HepG2 (cell line): Measurements from ENCODE around the gene SLC2A13. TPM values are rescaled to one million over a fixed set of nuclear protein-coding genes. Genes with fewer than 3 reads are reported as not detected.

ENCODE experiments used
- ATAC-seq: fragments of 200-7000 bp; cut with Tn5 transposase; 3 replicates; pipeline ENCODE4 v1.9.1; 2020; ENCODE audit warnings: mild to moderate bottlenecking, moderate library complexity
- BruUV-seq: library from RNA; stranded (reverse); fragments of 400-500 nt; replicated peaks from 2 replicates; lab custom pipeline; 2021; lab: Mats Ljungman, UMichigan
- CTCF ChIA-PET: fragments of 300-600 bp; formaldehyde crosslinking; extraction: SDS; loops from one replicate; lab custom pipeline; 2021; ENCODE audit warnings: low total read pairs, inconsistent platforms, low intra/inter-chr PET ratio; lab: Yijun Ruan, JAX
- POLR2A ChIA-PET: fragments of 350-600 bp; sonication (Branson Sonifier 250); formaldehyde crosslinking; loops from one replicate; lab custom pipeline; 2020; ENCODE audit warnings: antibody characterized with exemption, inconsistent platforms; lab: Yijun Ruan, JAX
- DNase-seq: peaks from one replicate; pipeline ENCODE4 v3.0.0-alpha.2; 2015; ENCODE audit warnings: low spot score
- FAIRE-seq: peaks from 3 replicates; lab custom pipeline; 2011; peaks lifted over from hg19 to GRCh38; lab: Jason Lieb, UNC
- H2AFZ ChIP-seq: one replicate; pipeline ENCODE4 v1.6.1; 2011; ENCODE audit warnings: low read length, inconsistent platforms
- H3K27ac ChIP-seq: fragments of 300-600 bp; 3 replicates; pipeline ENCODE4 v1.8.0; 2011; ENCODE audit warnings: mixed run types, mild to moderate bottlenecking, mixed read lengths, low read length, inconsistent platforms; ENCODE audit not compliant: insufficient read depth; ENCODE audit errors: extremely low read length
- H3K27me3 ChIP-seq, 2 experiments: fragments of 200-600 bp in 1 of 2; 2 replicates in 1 of 2; 3 replicates in 1 of 2; pipeline versions ENCODE4 v1.6.0 to v1.8.0; 2011; ENCODE audit warnings: low read length in 2 of 2, mild to moderate bottlenecking in 2 of 2, moderate library complexity in 2 of 2, inconsistent platforms in 1 of 2; ENCODE audit not compliant: insufficient read depth in 2 of 2, control insufficient read depth in 1 of 2
- H3K36me3 ChIP-seq, 2 experiments: fragments of 200-600 bp in 1 of 2; replicated peaks in 1 of 2; 2 replicates in 1 of 2; 3 replicates in 1 of 2; pipeline versions ENCODE4 v1.5.1 to v1.8.0; 2011; ENCODE audit warnings: low read length in 2 of 2, inconsistent platforms in 1 of 2; ENCODE audit not compliant: insufficient read depth in 2 of 2, control insufficient read depth in 1 of 2
- H3K4me1 ChIP-seq: 2 replicates; pipeline ENCODE4 v1.5.1; 2012; ENCODE audit warnings: low read length, inconsistent platforms; ENCODE audit not compliant: insufficient read depth
- H3K4me2 ChIP-seq: 2 replicates; pipeline ENCODE4 v1.6.0; 2011; ENCODE audit warnings: low read depth, low read length, inconsistent platforms
- H3K4me3 ChIP-seq, 3 experiments: fragments of 200-600 bp in 1 of 3; sonication (generic), shearing (Covaris generic) in 1 of 3; replicated peaks in 1 of 3; 2 replicates each; pipeline ENCODE4 v1.5.1; 2011 to 2016; ENCODE audit warnings: low read length in 3 of 3, inconsistent platforms in 2 of 3, low read depth in 2 of 3, mild to moderate bottlenecking in 2 of 3, control low read depth in 1 of 3, mixed read lengths in 1 of 3; ENCODE audit not compliant: insufficient read depth in 1 of 3
- H3K79me2 ChIP-seq: one replicate; pipeline ENCODE4 v1.6.1; 2011; ENCODE audit warnings: low read length, inconsistent platforms; ENCODE audit not compliant: insufficient read depth
- H3K9ac ChIP-seq: 2 replicates; pipeline ENCODE4 v1.6.0; 2011; ENCODE audit warnings: mild to moderate bottlenecking, low read depth, low read length, inconsistent platforms; ENCODE audit not compliant: insufficient read depth
- H3K9me3 ChIP-seq: 2 replicates; pipeline ENCODE4 v1.5.1; 2012; ENCODE audit warnings: mild to moderate bottlenecking, low read length
- H4K20me1 ChIP-seq: 2 replicates; pipeline ENCODE4 v1.6.0; 2011; ENCODE audit warnings: inconsistent platforms, mild to moderate bottlenecking, low read length, moderate library complexity; ENCODE audit not compliant: insufficient read depth
- HDAC6 ChIP-seq: fragments of 200-600 bp; sonication (generic); IDR thresholded peaks from 2 replicates; pipeline ENCODE4 v1.7.0; 2017; ENCODE audit warnings: mild to moderate bottlenecking, antibody characterized with exemption, low read length, low read depth
- PHF5A ChIP-seq: IDR thresholded peaks from one replicate; pipeline ENCODE4 v1.6.1; 2018; ENCODE audit warnings: low read depth, missing genetic modification reagents; ENCODE audit not compliant: unreplicated experiment
- PLRG1 ChIP-seq: fragments of 450-650 bp; conservative IDR thresholded peaks from 2 replicates; pipeline ENCODE4 v1.6.1; 2016
- SMAD9 ChIP-seq: sonication (generic); formaldehyde crosslinking; IDR thresholded peaks from 2 replicates; pipeline ENCODE4 v1.5.1; 2020; ENCODE audit warnings: mild to moderate bottlenecking, missing genetic modification reagents
- THYN1 ChIP-seq: sonication (generic); formaldehyde crosslinking; IDR thresholded peaks from 2 replicates; pipeline ENCODE4 v1.8.1; 2023; ENCODE audit warnings: low read depth, mild to moderate bottlenecking, moderate library complexity, missing genetic modification reagents, borderline replicate concordance
- ZNF143 ChIP-seq: sonication (generic); formaldehyde crosslinking; IDR thresholded peaks from 2 replicates; pipeline ENCODE4 v1.4.0; 2020; ENCODE audit warnings: missing genetic modification reagents
- ZNF292 ChIP-seq: sonication (generic); formaldehyde crosslinking; IDR thresholded peaks from 2 replicates; pipeline ENCODE4 v1.8.1; 2022; ENCODE audit warnings: mild to moderate bottlenecking, low read depth, missing genetic modification reagents, borderline replicate concordance
- ZSCAN9 ChIP-seq: IDR thresholded peaks from 2 replicates; pipeline ENCODE4 v1.6.1; 2016; ENCODE audit warnings: borderline replicate concordance
- whole genome bisulfite sequencing: methylation state at CpG from one replicate; pipeline ENCODE4 v1.1.6; 2017; ENCODE audit warnings: low lambda C conversion rate; 5-methylcytosine and 5-hydroxymethylcytosine counted together
- in situ Hi-C: cut with HindIII; loops from 2 replicates; pipeline ENCODE4 v1.10.0; 2017; ENCODE audit warnings: low pct_unique_long_range_greater_than_20kb; ENCODE audit not compliant: extremely low pct_ligation_motif_present
- intact Hi-C: fragments of 100-400 bp; cut with micrococcal nuclease; formaldehyde crosslinking; loops from one replicate; pipeline ENCODE4 v1.10.0; 2022; ENCODE audit not compliant: unreplicated experiment
- polyA plus RNA-seq, 8 experiments: library from polyadenylated mRNA; depleted of rRNA in 3 of 8; stranded (reverse) in 7 of 8; unstranded in 1 of 8; fragments of >200 nt; fragmentation: Illumina TruSeq in 4 of 8; extraction: Trizol in 4 of 8; gene quantifications; 2 replicates each; pipeline versions ENCODE4 v1.2.1 to v1.2.3, GENCODE V29; 2011 to 2016; ENCODE audit warnings: low read depth in 4 of 8, missing spikeins in 1 of 8, mixed read lengths in 1 of 8; ENCODE audit not compliant: insufficient read depth in 1 of 8
- total RNA-seq, 5 experiments: library from RNA; depleted of rRNA; stranded (reverse); fragments of >200 nt; fragmentation: Illumina TruSeq; extraction: Trizol; gene quantifications; 2 replicates each; pipeline ENCODE4 v1.2.3, GENCODE V29; 2016; ENCODE audit warnings: low read depth in 1 of 5
- TF ChIP-seq, protein P1 (sequence below): sonication (generic); formaldehyde crosslinking; conservative IDR thresholded peaks from 2 replicates; pipeline ENCODE4 v1.4.0; 2020; ENCODE audit warnings: missing genetic modification reagents

The SLC2A13 gene
- total and polyA plus RNA-seq, 2 of the 13 experiments (the other 11 are each of a cell fraction or from before 2014, with no cell fraction given) = 5.5 to 6.0 TPM

DNA sequence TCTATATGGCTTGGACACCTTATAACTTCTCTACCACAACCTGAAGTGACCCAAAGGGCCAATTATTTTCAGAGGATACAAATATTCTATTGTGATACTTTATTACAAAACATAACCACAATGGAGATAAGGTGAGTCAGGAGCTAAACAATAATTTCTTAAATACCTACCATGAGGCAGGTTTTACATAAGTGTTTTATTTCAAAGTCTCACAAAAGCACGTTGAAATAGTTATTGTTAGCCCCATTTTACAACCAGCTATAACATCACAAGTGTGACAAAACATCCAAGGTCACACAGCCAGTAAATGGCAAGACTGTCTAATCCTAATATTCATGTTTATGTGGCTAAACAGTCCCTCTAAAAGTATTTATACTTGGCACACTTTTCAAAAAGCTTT lies 40.2 kb downstream of the SLC2A13 start (continued):
- TF ChIP-seq THYN1 (CRISPR knock-in tag) (no peak), ZSCAN9 (CRISPR knock-in tag) (no peak), PLRG1 (no peak)

DNA sequence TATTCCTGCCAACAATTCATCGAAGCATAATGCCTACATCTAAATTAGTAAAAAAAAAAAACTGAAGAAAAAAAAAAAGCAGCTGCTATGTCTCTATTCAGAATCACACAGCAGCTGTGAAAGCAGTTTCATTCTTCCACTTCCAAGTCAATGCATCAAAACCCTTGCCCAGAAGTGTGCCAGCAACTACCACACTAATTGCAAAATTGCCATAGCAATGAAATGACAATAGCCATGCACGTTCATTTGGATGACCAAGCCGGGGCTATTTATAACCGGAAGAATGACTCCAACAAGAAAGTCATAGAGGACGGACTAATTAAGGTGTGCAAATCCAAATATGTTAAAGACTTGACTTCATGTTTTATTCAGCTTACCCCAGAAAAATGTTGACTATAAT lies 42.5 kb downstream of the SLC2A13 start:
- no TSS peak for BruUV-seq
- DNase-seq = no peak
- TF ChIP-seq, protein P1, sequence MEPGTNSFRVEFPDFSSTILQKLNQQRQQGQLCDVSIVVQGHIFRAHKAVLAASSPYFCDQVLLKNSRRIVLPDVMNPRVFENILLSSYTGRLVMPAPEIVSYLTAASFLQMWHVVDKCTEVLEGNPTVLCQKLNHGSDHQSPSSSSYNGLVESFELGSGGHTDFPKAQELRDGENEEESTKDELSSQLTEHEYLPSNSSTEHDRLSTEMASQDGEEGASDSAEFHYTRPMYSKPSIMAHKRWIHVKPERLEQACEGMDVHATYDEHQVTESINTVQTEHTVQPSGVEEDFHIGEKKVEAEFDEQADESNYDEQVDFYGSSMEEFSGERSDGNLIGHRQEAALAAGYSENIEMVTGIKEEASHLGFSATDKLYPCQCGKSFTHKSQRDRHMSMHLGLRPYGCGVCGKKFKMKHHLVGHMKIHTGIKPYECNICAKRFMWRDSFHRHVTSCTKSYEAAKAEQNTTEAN (CRISPR knock-in tag) = no peak
- TF ChIP-seq ZNF143 (no peak), ZNF292 (CRISPR knock-in tag) (no peak), SMAD9 (CRISPR knock-in tag) (no peak), PHF5A (CRISPR knock-in tag) (no peak), HDAC6 (no peak)
- no peaks in the 10 kb centered on the region for H4K20me1 ChIP-seq
- no peak for ATAC-seq
- no peaks in the 10 kb centered on the region for H3K27me3 ChIP-seq
- H3K4me1 ChIP-seq = no peaks in the 10 kb centered on the region
- CTCF ChIA-PET = no interaction called here
- no peak overlapping the region for H2AFZ ChIP-seq
- no peak overlapping the region for H3K4me2 ChIP-seq
- intact Hi-C loops (no loop called here), in situ Hi-C loops (no loop called here)
- H3K4me3 ChIP-seq = no peak overlapping the region
- no peak overlapping the region for H3K27ac ChIP-seq
- POLR2A ChIA-PET = no interaction called here
- 87% methylated on average over 5 of the region's 5 CpGs for whole genome bisulfite sequencing
- H3K9me3 ChIP-seq = no peaks in the 10 kb centered on the region
- H3K9ac ChIP-seq = no peak overlapping the region
- no peaks in the 10 kb centered on the region for H3K79me2 ChIP-seq
- no peak for FAIRE-seq
- no peaks in the 10 kb centered on the region for H3K36me3 ChIP-seq
